HG03108 (cell line): ENCODE measurements around the gene YWHAG.
"Not testable (repeated sequence)": the region's sequence is repeated elsewhere in the genome, so short reads cannot be mapped to it uniquely, and the experiment has no call there.

Source experiments
- ATAC-seq: cut with Tn5 transposase; IDR thresholded peaks from one replicate; pipeline ENCODE4 v1.9.1; 2021; ENCODE audit warnings: moderate library complexity; ENCODE audit not compliant: unreplicated experiment

The YWHAG gene

GRCh38 chr7:76358481-76359110, at the start of gene YWHAG:
Gene YWHAG (minus strand): TSS chr7:76358991. CDS start chr7:76358808, 183 bp downstream.
- ATAC-seq, result peak; percentile 59

- ATAC-seq, result no peak
Observed at GRCh38 chr7:76408121-76408560, 49.4 kb upstream of the YWHAG start.

- ATAC-seq, result no peak
Observed at GRCh38 chr7:76407718-76408117, 48.9 kb upstream of the YWHAG start.

DNA sequence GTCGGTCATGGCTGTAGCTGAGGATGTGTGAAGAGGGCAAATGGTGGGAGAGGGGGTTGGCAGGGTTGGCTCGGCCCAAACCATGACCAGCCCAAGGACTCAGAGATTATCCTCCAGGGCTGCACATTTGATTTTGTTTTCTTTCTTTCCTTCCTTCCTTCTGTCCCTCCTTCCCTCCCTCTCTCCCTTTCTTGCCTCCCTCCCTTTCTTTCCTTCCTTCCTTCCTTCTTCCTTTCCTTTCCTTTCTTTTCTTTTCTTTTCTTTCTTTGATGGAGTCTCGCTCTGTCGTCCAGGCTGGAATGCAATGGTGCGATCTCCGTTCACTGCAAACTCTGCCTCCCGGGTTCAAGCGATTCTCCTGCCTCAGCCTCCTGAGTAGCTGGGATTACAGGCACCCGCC, 46.9 kb upstream of the YWHAG start:
- no peak for ATAC-seq

DNA sequence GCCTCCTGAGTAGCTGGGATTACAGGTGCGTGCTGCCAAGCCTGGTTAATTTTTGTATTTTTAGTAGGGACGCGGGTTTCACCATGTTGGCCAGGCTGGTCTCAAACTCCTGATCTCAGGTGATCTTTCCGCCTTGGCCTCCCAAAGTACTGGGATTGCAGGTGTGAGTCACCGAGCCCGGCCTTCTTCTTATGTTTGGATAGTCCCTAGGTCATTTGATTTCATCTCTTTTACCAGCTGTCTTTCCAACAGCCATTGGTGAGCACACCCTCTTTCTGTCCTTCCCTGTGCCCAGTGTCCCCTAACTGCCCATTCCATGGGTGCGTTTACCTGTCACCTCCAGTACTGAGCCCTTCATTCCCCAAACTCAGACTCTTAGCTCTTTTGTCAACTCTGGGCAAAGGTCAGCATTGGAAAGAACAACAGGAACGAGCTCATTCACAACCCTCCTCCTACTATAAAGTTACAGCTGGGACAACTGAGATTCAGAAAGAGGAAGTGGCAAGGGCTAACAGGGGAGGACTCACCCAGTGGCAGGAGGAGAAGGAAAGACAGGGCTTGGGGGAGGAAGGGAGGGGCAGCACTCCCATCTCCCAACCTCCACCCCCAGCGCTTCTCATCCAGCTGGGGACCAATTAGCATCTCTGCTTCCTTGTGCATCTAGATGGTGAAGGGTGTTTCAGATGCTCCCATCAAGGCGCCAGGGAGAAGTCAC, 45.1 kb upstream of the YWHAG start:
- no peak for ATAC-seq

DNA sequence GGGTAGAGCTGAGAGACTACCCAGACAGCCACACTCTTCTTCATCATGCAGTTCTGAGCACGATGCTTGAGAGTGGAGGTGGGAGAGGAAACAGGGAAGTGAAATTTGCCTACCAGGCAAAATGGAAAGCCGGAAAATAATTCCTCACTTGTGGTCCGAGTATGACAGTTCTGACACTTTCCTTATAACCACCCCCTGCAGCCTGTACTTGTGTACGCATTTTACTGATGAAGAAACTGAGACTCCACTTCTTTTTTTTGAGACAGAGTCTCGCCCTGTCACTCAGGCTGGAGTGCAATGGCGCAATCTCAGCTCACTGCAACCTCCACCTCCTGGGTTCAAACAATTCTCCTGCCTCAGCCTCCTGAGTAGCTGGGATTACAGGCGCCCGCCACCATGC, 44.3 kb upstream of the YWHAG start:
- ATAC-seq, result not testable (repeated sequence)

GRCh38 chr7:76400248-76400647, 41.5 kb upstream of the YWHAG start:
- no peak for ATAC-seq

DNA sequence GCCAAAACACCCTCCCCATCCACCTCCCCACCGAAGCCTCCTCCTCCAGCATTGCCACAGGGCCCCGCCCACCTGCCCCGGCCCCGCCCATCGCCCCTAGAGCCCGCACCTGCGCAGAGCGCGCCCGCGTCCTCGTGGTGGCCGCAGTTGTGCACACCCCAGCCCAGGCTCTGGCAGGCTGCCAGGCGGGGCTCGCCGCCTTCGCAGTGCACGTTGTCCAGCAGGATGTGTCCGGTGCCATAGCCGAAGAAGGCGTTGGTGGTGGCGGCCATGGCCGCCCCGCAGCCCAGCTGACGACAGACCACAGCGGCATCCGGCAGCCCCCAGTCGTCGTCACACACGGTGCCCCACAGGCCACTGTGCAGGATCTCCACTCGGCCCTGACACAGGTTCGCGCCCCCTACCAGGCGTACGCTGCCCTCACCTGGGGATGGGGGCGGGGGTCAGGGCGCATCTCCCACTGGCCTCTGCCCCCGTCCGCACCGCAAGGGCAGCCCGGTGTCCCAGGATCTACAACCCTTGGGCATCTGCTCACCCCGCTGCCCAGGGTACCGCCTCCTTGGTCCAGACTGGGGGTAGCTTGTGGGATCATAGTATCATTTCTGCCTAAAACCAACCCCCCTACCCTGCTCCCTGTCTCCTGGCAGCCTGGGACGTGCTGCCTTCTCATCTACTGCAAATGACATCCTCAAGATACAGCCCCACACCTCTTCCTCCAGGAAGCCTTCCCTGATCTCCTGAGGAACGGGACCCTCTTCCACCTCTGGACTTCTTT, 38.8 kb upstream of the YWHAG start:
- no peak for ATAC-seq

DNA sequence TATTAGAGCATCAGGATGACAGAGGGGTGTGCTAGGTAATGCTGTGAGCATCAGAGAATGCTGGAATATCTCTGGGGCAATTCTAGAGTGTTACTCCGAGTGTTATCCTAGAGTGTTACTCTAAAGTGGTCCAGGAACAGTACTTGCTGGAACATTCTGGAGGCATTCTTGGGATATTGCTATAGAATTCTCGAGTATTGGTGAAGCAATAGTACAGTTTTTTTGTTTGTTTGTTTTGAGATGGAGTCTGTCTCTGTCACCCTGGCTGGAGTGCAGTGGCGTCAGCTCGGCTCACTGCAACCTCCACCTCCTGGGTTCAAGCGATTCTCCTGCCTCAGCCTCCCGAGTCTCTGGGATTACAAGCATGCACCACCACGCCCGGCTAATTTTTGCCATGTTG, 38.1 kb upstream of the YWHAG start:
- no peak for ATAC-seq

GRCh38 chr7:76395965-76396726, 37.4 kb upstream of the YWHAG start:
- no peak for ATAC-seq

DNA sequence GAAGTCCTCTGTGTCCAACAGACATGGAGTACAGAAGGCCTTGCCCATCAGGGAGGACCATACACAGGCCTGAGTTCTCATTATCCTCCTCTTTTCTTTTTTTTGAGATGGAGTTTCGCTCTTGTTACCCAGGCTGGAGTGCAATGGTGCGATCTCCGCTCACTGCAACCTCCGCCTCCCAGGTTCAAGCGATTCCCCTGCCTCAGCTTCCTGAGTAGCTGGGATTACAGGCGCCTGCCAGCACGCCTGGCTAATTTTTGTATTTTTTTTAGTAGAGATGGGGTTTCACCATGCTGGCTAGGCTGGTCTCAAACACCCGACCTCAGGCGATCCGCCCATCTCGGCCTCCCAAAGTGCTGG, 36.8 kb upstream of the YWHAG start:
- ATAC-seq, result not testable (repeated sequence)

DNA sequence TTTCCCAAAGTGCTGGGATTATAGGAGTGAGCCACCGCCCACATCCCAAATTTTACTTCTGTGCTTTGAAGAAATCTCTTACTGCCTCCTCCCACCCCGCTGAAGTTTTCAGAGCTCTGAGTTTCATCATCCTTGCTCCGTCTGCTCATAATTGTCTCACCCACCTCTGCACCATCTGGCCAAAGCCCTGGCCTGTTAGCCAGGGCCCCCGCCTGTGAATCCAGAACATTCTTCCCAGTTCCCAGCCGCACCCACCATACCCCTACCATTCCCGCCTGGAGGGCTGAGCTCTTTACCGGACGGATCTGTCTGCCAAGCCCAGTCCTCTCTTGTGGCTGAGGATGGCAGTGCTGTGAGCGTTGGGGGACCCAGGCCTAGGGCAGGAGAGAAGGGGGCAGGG, 36.2 kb upstream of the YWHAG start:
- no peak for ATAC-seq

DNA sequence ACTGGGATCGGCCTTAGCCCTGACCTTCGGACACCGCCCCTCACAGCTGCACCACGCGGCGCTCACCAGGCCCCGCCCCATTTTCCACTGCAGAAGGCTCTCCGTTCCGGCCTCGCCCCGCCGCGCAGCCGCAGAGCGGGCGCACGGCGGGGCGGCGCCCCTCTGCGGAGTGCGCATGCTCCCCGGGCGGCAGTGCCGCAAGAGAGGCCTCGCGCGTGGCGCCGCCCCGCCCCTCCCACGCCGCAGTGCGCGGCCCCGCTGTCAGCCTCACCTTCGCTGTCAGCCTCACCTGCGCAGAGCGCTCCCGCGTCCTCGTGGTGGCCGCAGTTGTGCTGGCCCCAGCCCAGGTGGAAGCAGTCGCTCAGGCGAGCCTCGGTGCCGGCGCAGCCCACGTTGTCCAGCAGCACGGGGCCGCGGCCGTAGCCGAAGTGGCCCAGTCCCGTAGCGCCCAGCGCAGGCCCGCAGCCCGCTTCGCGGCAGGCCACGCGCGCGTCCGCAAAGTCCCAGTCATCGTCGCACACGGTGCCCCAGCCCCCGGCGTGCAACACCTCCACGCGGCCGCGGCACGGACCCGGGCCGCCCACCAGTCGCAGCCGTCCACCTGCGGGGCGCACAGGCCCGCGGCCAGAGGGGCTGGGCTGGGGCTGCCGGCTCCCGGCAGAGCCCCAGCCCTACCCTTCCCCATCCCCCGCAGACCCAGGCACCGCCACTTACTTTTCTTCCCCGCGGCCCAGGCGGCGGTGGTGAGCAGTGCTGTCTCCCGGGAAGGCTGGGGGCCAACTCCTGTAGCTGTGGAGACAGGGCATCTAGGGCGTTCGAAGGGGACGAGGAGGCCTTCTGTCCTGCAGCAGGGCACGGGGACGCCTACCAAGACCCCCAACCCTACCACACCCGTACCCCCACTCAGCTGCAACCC, 34.6 kb upstream of the YWHAG start:
- peak; percentile 90 for ATAC-seq

DNA sequence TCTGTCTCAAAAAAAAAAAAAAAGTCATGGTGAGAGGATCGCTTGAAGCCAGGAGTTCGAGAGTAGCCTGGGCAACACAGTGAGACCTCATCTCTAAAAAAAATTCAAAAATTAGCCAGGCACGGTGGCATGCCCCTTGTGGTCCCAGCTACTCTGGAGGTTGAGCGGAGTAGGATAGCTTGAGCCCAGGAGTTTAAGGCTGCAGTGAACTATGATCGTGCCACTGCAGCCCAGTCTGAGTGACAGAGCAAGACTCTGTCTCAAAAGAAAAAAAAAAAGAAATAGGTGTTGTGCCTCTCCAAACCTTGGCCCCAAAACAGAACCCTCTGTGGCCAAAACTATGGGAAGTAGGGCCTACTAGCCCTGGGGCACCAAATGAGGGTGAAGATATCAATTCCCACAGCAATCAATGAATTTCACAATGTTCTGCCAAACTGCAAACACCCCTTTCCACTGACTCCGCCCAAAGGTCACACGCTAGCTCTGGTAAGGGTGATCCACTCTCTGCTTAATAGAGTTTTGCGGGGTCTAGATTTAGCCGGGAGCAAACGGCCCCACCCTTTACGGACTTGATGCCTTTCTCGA, 33.8 kb upstream of the YWHAG start:
- no peak for ATAC-seq

GRCh38 chr7:76390092-76390491, 31.3 kb upstream of the YWHAG start:
- no peak for ATAC-seq

GRCh38 chr7:76387789-76388188, 29.0 kb upstream of the YWHAG start:
- not testable (repeated sequence) for ATAC-seq

GRCh38 chr7:76386691-76387260, 28.0 kb upstream of the YWHAG start:
- ATAC-seq, result no peak

DNA sequence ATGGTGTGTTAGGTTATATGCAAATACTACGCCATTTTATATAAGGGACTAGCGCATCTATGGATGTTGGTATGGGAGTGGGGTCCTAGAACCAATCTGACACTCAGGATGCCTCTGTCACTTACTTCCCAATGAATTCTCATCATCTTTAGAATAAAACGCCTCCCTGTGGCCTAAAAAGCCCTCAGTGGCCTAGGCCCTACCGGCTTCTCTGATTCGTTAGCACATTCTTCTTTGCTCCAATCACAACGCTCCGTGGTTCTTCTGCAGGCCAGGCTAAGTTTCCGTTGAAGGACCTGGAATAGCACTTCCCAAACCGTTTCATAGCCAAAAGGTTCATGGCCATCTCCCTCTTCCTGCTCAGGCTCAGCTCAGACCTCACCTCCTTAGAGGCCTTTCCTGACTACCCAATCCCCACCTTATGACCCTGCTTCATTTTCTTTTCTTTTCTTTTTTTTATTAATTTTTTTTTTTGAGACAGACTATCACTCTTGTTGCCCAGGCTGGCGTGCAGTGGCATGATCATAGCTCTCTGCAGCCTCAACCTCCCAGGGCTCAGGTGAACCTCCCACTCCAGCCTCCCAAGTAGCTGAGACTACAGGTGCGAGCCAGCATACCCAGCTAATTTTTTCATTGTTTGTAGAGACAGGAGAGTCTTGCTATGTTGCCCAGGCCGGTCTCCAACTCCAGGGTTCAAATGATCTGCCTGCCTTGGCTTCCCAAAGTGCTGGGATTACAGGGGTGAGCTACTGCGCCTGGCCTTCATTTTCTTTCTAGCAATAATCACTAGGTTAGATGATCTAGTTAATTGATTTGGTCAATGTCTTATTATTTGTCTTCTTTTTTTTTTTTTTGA, 24.5 kb upstream of the YWHAG start:
- no peak for ATAC-seq

- no peak for ATAC-seq
Observed at GRCh38 chr7:76381814-76382213, 23.0 kb upstream of the YWHAG start.
